IMR-90 (cell line): Measurements from ENCODE around the gene DOK6. TPM values are rescaled to one million over a fixed set of nuclear protein-coding genes. Genes with fewer than 3 reads are reported as not detected.

Experiments
- ATAC-seq: fragments of 200-7000 bp; cut with Tn5 transposase; 2 replicates; pipeline ENCODE4 v1.9.1; 2020; ENCODE audit warnings: low read depth, mild to moderate bottlenecking, moderate library complexity
- BruUV-seq: library from RNA; stranded (reverse); fragments of 400-500 nt; replicated peaks from 2 replicates; lab custom pipeline; 2021; lab: Mats Ljungman, UMichigan
- CTCF ChIA-PET: fragments of 300-600 bp; formaldehyde crosslinking; extraction: SDS; loops from one replicate; lab custom pipeline; 2021; ENCODE audit warnings: antibody characterized with exemption; lab: Yijun Ruan, JAX
- POLR2A ChIA-PET: fragments of 300-600 bp; sonication (Branson Sonifier 250); formaldehyde crosslinking; loops from one replicate; lab custom pipeline; 2022; ENCODE audit warnings: antibody characterized with exemption; ENCODE audit not compliant: unreplicated experiment; lab: Charles Lee
- DNase-seq: peaks from one replicate; pipeline ENCODE4 v3.0.0; 2013
- H2AFZ ChIP-seq: replicated peaks from 2 replicates; pipeline ENCODE3; 2013; ENCODE audit warnings: low read length, mild to moderate bottlenecking; ENCODE audit not compliant: poor library complexity
- H2AK5ac ChIP-seq: 2 replicates; pipeline ENCODE4 v1.6.1; 2013; ENCODE audit warnings: low read depth, low read length, inconsistent platforms
- H2AK9ac ChIP-seq: replicated peaks from 2 replicates; pipeline ENCODE3; 2013; ENCODE audit warnings: mild to moderate bottlenecking, low read depth, low read length, moderate library complexity; ENCODE audit not compliant: poor library complexity
- H2BK120ac ChIP-seq: 2 replicates; pipeline ENCODE4 v1.6.1; 2013; ENCODE audit warnings: low read depth, low read length, inconsistent platforms
- H2BK15ac ChIP-seq: 3 replicates; pipeline ENCODE4 v1.6.1; 2013; ENCODE audit warnings: low read depth, low read length, inconsistent platforms
- H2BK20ac ChIP-seq: 2 replicates; pipeline ENCODE4 v1.6.1; 2013; ENCODE audit warnings: low read depth, mild to moderate bottlenecking, inconsistent platforms, low read length, moderate library complexity
- H2BK5ac ChIP-seq: 2 replicates; pipeline ENCODE4 v1.6.1; 2013; ENCODE audit warnings: mild to moderate bottlenecking, low read depth, low read length, inconsistent platforms; ENCODE audit not compliant: poor library complexity, severe bottlenecking
- H3K14ac ChIP-seq: replicated peaks from 2 replicates; pipeline ENCODE4 v1.6.1; 2013; ENCODE audit warnings: low read depth, low read length, inconsistent platforms
- H3K18ac ChIP-seq: 2 replicates; pipeline ENCODE4 v1.6.1; 2013; ENCODE audit warnings: low read depth, low read length, control low read depth
- H3K23ac ChIP-seq: 2 replicates; pipeline ENCODE4 v1.6.1; 2013; ENCODE audit warnings: low read depth, low read length, inconsistent platforms
- H3K27ac ChIP-seq: 2 replicates; pipeline ENCODE4 v1.5.1; 2013; ENCODE audit warnings: mild to moderate bottlenecking, control low read depth, low read length; ENCODE audit not compliant: insufficient read depth
- H3K27me3 ChIP-seq: 2 replicates; pipeline ENCODE4 v1.6.1; 2013; ENCODE audit warnings: low read length; ENCODE audit not compliant: control insufficient read depth, insufficient read depth
- H3K36me3 ChIP-seq: 2 replicates; pipeline ENCODE4 v1.6.1; 2013; ENCODE audit warnings: low read length, mixed read lengths; ENCODE audit not compliant: control insufficient read depth, insufficient read depth
- H3K4ac ChIP-seq: 2 replicates; pipeline ENCODE4 v1.6.1; 2013; ENCODE audit warnings: low read depth, low read length, inconsistent platforms
- H3K4me1 ChIP-seq: 2 replicates; pipeline ENCODE4 v1.6.1; 2013; ENCODE audit warnings: low read length, mixed read lengths; ENCODE audit not compliant: control insufficient read depth, insufficient read depth
- H3K4me2 ChIP-seq: 2 replicates; pipeline ENCODE4 v1.6.1; 2013; ENCODE audit warnings: low read depth, mild to moderate bottlenecking, control low read depth, low read length, moderate library complexity
- H3K4me3 ChIP-seq: 2 replicates; pipeline ENCODE4 v1.5.1; 2013; ENCODE audit warnings: low read depth, mild to moderate bottlenecking, control low read depth, low read length, moderate library complexity; ENCODE audit not compliant: insufficient read depth
- H3K56ac ChIP-seq: 2 replicates; pipeline ENCODE4 v1.6.1; 2013; ENCODE audit warnings: low read length, inconsistent platforms; ENCODE audit not compliant: insufficient read depth; ENCODE audit errors: extremely low read depth
- H3K79me1 ChIP-seq, 2 experiments: 2 replicates each; pipeline ENCODE4 v1.6.1; 2013; ENCODE audit warnings: low read length in 2 of 2, inconsistent platforms in 1 of 2, low read depth in 1 of 2
- H3K9ac ChIP-seq: 2 replicates; pipeline ENCODE4 v1.6.1; 2013; ENCODE audit warnings: low read depth, low read length, control low read depth
- H3K9me1 ChIP-seq: 2 replicates; pipeline ENCODE4 v1.6.1; 2013; ENCODE audit warnings: low read length, inconsistent platforms; ENCODE audit not compliant: insufficient read depth
- H3K9me3 ChIP-seq: 2 replicates; pipeline ENCODE4 v1.6.1; 2013; ENCODE audit warnings: low read length; ENCODE audit not compliant: control insufficient read depth, insufficient read depth
- H4K20me1 ChIP-seq: 2 replicates; pipeline ENCODE4 v1.6.1; 2013; ENCODE audit warnings: low read length, inconsistent platforms; ENCODE audit not compliant: insufficient read depth
- H4K5ac ChIP-seq: 2 replicates; pipeline ENCODE4 v1.6.1; 2013; ENCODE audit warnings: mild to moderate bottlenecking, low read depth, low read length, control low read depth
- H4K8ac ChIP-seq, 2 experiments: 2 replicates each; pipeline ENCODE4 v1.6.1; 2013; ENCODE audit warnings: low read depth in 2 of 2, low read length in 2 of 2, control low read depth in 1 of 2, inconsistent platforms in 1 of 2
- H4K91ac ChIP-seq: 2 replicates; pipeline ENCODE4 v1.6.1; 2013; ENCODE audit warnings: low read depth, low read length, inconsistent platforms; ENCODE audit not compliant: insufficient read depth
- BHLHE40 ChIP-seq: fragments of 150-350 bp; IDR thresholded peaks from 2 replicates; pipeline ENCODE4 v1.6.1; 2016; ENCODE audit warnings: mild to moderate bottlenecking, low read depth, low read length
- CTCF ChIP-seq: conservative IDR thresholded peaks from 2 replicates; pipeline ENCODE4 v1.5.1; 2012; ENCODE audit warnings: mild to moderate bottlenecking, low read depth, low read length, improper control_type of control experiment
- ELK1 ChIP-seq: fragments of 150-350 bp; IDR thresholded peaks from 2 replicates; pipeline ENCODE4 v1.6.1; 2016; ENCODE audit warnings: low read depth, mild to moderate bottlenecking, low read length, moderate library complexity, borderline replicate concordance
- MAFK ChIP-seq: IDR thresholded peaks from 2 replicates; pipeline ENCODE4 v1.6.1; 2012; ENCODE audit warnings: low read depth, low read length, improper control_type of control experiment
- MXI1 ChIP-seq: IDR thresholded peaks from 2 replicates; pipeline ENCODE4 v1.6.1; 2012; ENCODE audit warnings: low read depth, mild to moderate bottlenecking, low read length, moderate library complexity, borderline replicate concordance
- NFE2L2 ChIP-seq: fragments of 150-350 bp; IDR thresholded peaks from 2 replicates; pipeline ENCODE4 v1.6.1; 2016; ENCODE audit warnings: low read depth, mild to moderate bottlenecking, low read length
- POLR2A ChIP-seq: IDR thresholded peaks from 2 replicates; pipeline ENCODE4 v1.6.1; 2012; ENCODE audit warnings: mild to moderate bottlenecking, low read depth, low read length
- RCOR1 ChIP-seq: IDR thresholded peaks from 2 replicates; pipeline ENCODE4 v1.6.1; 2012; ENCODE audit warnings: mild to moderate bottlenecking, low read length, improper control_type of control experiment; ENCODE audit not compliant: insufficient replicate concordance
- USF2 ChIP-seq: fragments of 150-350 bp; IDR thresholded peaks from 2 replicates; pipeline ENCODE4 v1.6.1; 2017; ENCODE audit warnings: mild to moderate bottlenecking, antibody characterized with exemption, low read length, low read depth
- WGBS, 2 experiments: methylation state at CpG; one replicate each; pipeline versions ENCODE4 v1.1.5 to v1.1.7; 2013; ENCODE audit warnings: missing lambda C conversion rate in 2 of 2; ENCODE audit not compliant: insufficient read length in 1 of 2; ENCODE audit errors: extremely low coverage in 2 of 2; 5-methylcytosine and 5-hydroxymethylcytosine counted together
- dilution Hi-C: fragments of 300-500 bp; cut with HindIII; formaldehyde crosslinking; loops from one replicate; pipeline ENCODE4 v1.14.3; 2018; ENCODE audit warnings: low sequenced_read_pairs; ENCODE audit not compliant: unreplicated experiment
- in situ Hi-C: fragments of 300-500 bp; cut with MboI; formaldehyde crosslinking; loops from 3 replicates; pipeline ENCODE4 v1.14.3; 2019; ENCODE audit warnings: low sequenced_read_pairs, inconsistent platforms, mixed read lengths
- intact Hi-C: fragments of 100-400 bp; cut with micrococcal nuclease; formaldehyde crosslinking; loops from 2 replicates; pipeline ENCODE4 v1.10.0; 2022
- polyA plus RNA-seq, 3 experiments: library from polyadenylated mRNA; depleted of rRNA; stranded (reverse); fragments of >200 nt; gene quantifications; 2 replicates each; pipeline ENCODE4 v1.2.3, GENCODE V29; 2012; ENCODE audit warnings: low replicate concordance in 1 of 3
- total RNA-seq: library from RNA; depleted of rRNA; stranded (reverse); fragments of >200 nt; gene quantifications from 2 replicates; pipeline ENCODE4 v1.2.3, GENCODE V29; 2012

DOK6 gene
- total and polyA plus RNA-seq, 2 of the 4 experiments (the other 2 are of a cell fraction) = 1.9 to 2.7 TPM

GRCh38 chr18:69838003-69838402, 437.3 kb downstream of the DOK6 start:
- Histone ChIP-seq H3K79me1 (no peaks in the 10 kb centered on the region), H3K27ac (no peak overlapping the region), H2BK120ac (no peak overlapping the region), H3K9me1 (peaks cover 6% of the 10 kb centered on the region), H3K18ac (no peak overlapping the region), H3K56ac (no peak overlapping the region), H3K23ac (no peak overlapping the region), H4K20me1 (no peaks in the 10 kb centered on the region), H2AK9ac (no peak overlapping the region), H2AFZ (no peak overlapping the region), H4K91ac (no peak overlapping the region), H3K36me3 (no peaks in the 10 kb centered on the region), H3K4me1 (peaks cover 9% of the 10 kb centered on the region), H2BK20ac (no peak overlapping the region), H3K14ac (no peak overlapping the region), H3K4me3 (no peak overlapping the region), H3K9me3 (no peaks in the 10 kb centered on the region), H4K8ac (no peak overlapping the region), H3K27me3 (no peaks in the 10 kb centered on the region), H2AK5ac (0 out of 2 replicates have a peak overlapping the region, but pooled peaks have one; percentile 4), H2BK5ac (no peak overlapping the region), H3K9ac (no peak overlapping the region), H3K4me2 (no peak overlapping the region), H3K4ac (no peak overlapping the region), H4K5ac (no peak overlapping the region), H2BK15ac (no peak overlapping the region)
- TF ChIP-seq USF2 = no peak
- no peak for TF ChIP-seq MXI1
- TF ChIP-seq ELK1 = no peak
- TF ChIP-seq RCOR1 = no peak
- TF ChIP-seq BHLHE40 = no peak
- TF ChIP-seq MAFK = peak; percentile 46; the same call in 1 of the 2 replicates
- TF ChIP-seq NFE2L2 = no peak
- TF ChIP-seq CTCF = no peak
- TF ChIP-seq POLR2A = no peak
- WGBS, 2 experiments = no CpG with 5 or more reads among the region's 1 CpG
- DNase-seq (no peak), ATAC-seq (no peak)
- ChIA-PET POLR2A (no interaction called here), CTCF (no interaction called here)
- dilution Hi-C loops (no loop called here), in situ Hi-C loops (no loop called here), intact Hi-C loops (no loop called here)
- no TSS peak for BruUV-seq
